ENCODE measurements around the gene FBXO42. TPM values are rescaled to one million over a fixed set of nuclear protein-coding genes. Genes with fewer than 3 reads are reported as not detected.

Gene FBXO42
- total RNA-seq, 2 experiments from 2014 or later, result 14.3 to 14.9 TPM

DNA sequence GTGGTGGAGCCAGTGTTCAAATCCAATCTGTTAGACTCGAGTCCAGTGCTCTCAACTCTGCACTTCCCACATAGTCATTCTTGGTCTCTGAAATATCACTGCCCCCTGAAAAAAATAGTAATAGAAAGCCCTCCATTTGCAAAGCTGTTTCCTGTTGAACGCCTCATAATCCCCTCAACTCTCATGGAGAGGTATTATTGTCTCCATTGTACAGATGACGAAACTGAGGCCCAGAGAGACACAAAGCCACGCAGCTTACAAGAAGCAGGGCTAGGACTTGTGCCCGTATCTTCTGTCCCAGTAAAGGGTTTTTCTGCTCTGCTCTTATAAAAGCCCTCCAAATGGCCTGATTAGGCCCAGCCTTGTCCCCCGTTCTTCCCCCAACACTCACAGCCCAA, 133.6 kb downstream of the FBXO42 start:
- no peak overlapping the region for H3K27ac Mint-ChIP-seq
- POLR2A ChIA-PET, result interaction anchor here (1.2 to 3.2 kb wide), 2 partner anchors 12 to 18 kb away, joined by 3 to 34 read pairs; partner anchors contain the start of gene CPLANE2

DNA sequence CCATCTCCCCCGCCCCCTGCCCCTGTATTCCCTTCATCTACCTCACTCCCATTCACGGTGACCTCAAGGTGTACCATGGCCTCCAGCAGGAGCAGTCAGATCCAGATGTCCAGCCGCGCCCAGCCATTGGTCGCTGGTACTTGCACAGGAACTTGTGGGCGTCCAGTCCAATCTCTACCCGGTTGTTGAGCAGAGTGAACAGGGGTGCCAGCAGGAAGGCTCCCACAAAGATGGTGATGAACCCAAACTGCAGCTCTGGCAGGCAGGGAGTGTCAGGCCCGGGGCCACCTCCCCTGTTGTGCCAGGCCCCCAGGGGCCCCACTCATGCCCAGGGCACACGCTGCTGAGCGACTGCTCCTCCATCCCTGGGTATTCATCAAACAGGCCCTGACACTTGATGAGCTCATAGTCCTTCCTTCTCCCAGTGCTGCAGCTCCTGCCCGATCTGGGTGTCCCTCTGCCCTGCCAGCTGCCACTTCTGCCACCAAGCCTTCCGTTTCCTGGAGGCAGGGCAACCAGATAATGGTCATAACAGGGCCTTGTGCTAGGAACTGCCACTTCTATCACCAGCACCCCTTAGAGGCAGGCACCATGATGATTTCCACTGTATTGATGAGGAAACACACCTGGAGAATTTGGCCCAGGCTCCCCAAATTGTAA, 134.1 kb downstream of the FBXO42 start:
- H3K27ac Mint-ChIP-seq, result no peak overlapping the region
- H3K9me3 ChIP-seq (ENCODE audit: control insufficient read depth in 1 of 2, insufficient read depth in 1 of 2, low read length in 2 of 2), result no peaks in the 10 kb centered on the region
- POLR2A ChIA-PET, result interaction anchor here (1.2 to 3.3 kb wide), 5 partner anchors 11 to 149 kb away, joined by 3 to 46 read pairs (median 6); partner anchors contain the start of genes CPLANE2, FBXO42 and SZRD1
- intact Hi-C loops (cut with DNase I, micrococcal nuclease), result loop anchor here in 1 of 2 experiments (5.0 to 10.0 kb wide), 2 partner anchors 134 to 603 kb away; partner anchors contain the start of genes DDI2 and FBXO42
- no peaks in the 10 kb centered on the region for H3K27me3 Mint-ChIP-seq
- peaks cover 29% of the 10 kb centered on the region for H3K4me1 Mint-ChIP-seq (ENCODE audit: low read depth)
- H3K36me3 ChIP-seq (ENCODE audit: insufficient read depth, low read length), result no peaks in the 10 kb centered on the region
- no peak overlapping the region for H3K27ac ChIP-seq (ENCODE audit: low read depth in 1 of 2, low read length in 2 of 2)
- H3K27me3 ChIP-seq (ENCODE audit: control insufficient read depth in 1 of 2, insufficient read depth in 2 of 2, low read length in 2 of 2), result peaks cover 0 to 2% of the 10 kb centered on the region in 2 experiments
- TF ChIP-seq, protein P1, sequence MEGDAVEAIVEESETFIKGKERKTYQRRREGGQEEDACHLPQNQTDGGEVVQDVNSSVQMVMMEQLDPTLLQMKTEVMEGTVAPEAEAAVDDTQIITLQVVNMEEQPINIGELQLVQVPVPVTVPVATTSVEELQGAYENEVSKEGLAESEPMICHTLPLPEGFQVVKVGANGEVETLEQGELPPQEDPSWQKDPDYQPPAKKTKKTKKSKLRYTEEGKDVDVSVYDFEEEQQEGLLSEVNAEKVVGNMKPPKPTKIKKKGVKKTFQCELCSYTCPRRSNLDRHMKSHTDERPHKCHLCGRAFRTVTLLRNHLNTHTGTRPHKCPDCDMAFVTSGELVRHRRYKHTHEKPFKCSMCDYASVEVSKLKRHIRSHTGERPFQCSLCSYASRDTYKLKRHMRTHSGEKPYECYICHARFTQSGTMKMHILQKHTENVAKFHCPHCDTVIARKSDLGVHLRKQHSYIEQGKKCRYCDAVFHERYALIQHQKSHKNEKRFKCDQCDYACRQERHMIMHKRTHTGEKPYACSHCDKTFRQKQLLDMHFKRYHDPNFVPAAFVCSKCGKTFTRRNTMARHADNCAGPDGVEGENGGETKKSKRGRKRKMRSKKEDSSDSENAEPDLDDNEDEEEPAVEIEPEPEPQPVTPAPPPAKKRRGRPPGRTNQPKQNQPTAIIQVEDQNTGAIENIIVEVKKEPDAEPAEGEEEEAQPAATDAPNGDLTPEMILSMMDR (IDR thresholded peaks at IDR 0.05), result no peak
- no peak for DNase-seq
- H3K4me3 ChIP-seq (ENCODE audit: low read length), result no peak overlapping the region
- CTCF ChIA-PET, result interaction anchor here (1.5 to 2.2 kb wide), 2 partner anchors 13 to 26 kb away, joined by 3 to 9 read pairs; no protein-coding TSS in a partner anchor
- H3K36me3 Mint-ChIP-seq (ENCODE audit: low read depth), result no peaks in the 10 kb centered on the region
- H3K9me3 Mint-ChIP-seq, result no peaks in the 10 kb centered on the region
- no peak for ATAC-seq (ENCODE audit: poor library complexity)
- peaks cover 28% of the 10 kb centered on the region for H3K4me1 ChIP-seq (ENCODE audit: insufficient read depth, low read length)
- peak overlapping the region; percentile 89 for H3K4me3 Mint-ChIP-seq

More for the DNA sequence above, 133.6 kb downstream of the FBXO42 start:
- H3K4me1 ChIP-seq (ENCODE audit: insufficient read depth, low read length), result peaks cover 28% of the 10 kb centered on the region
- no peak overlapping the region for H3K27ac ChIP-seq (ENCODE audit: low read depth in 1 of 2, low read length in 2 of 2)
- DNase-seq (no peak), ATAC-seq (ENCODE audit: poor library complexity) (no peak)
- Mint-ChIP-seq H3K9me3 (no peaks in the 10 kb centered on the region), H3K36me3 (ENCODE audit: low read depth) (no peaks in the 10 kb centered on the region), H3K27me3 (peaks cover under 1% of the 10 kb centered on the region), H3K4me3 (peak overlapping the region; percentile 74), H3K4me1 (ENCODE audit: low read depth) (peaks cover 29% of the 10 kb centered on the region)
- no peaks in the 10 kb centered on the region for H3K9me3 ChIP-seq (ENCODE audit: control insufficient read depth in 1 of 2, insufficient read depth in 1 of 2, low read length in 2 of 2)
- TF ChIP-seq, protein P1 (IDR thresholded peaks at IDR 0.05), result no peak
- H3K36me3 ChIP-seq (ENCODE audit: insufficient read depth, low read length), result no peaks in the 10 kb centered on the region
- CTCF ChIA-PET, result no interaction called here
- no peak overlapping the region for H3K4me3 ChIP-seq (ENCODE audit: low read length)
- H3K27me3 ChIP-seq (ENCODE audit: control insufficient read depth in 1 of 2, insufficient read depth in 2 of 2, low read length in 2 of 2), result peaks cover 0 to 2% of the 10 kb centered on the region in 2 experiments
- intact Hi-C loops (cut with DNase I, micrococcal nuclease), result loop anchor here in 1 of 2 experiments (5.0 to 10.0 kb wide), 2 partner anchors 134 to 604 kb away; partner anchors contain the start of genes DDI2 and FBXO42

DNA sequence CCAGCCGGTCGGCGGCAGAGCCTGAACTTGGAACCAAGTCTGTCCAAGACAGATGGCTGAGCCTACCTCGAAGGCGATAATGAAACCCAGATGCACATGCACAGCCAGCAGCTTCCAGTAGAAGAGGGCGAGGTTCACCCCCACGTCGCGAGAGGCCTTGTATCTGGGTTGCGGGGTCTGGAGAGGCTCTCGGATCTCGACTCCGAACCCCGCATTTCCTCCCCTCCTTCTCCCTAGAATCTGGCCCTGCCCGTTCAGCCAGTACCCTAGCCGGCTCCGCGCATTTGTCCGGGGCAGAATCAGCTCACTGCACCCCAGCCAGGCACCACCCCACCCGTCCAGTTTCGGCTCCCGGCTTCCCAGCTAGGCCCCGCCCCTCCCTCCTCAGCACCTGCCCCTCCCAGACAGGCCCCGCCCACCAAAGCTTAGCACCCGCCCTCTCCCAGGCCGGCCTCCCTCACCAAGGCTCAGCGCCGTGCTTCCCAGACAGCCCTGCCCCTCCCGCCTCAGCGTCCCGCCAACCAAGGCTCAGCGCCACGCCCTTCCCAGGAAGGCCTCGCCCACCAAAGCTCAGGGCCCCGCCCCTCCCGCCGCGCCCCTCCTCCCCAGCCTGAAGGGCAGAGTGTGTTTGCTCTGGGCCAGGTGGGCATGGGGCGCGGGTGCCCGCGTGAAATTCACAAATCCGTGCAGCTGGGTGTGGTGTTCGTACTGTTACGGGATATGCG, 135.1 kb downstream of the FBXO42 start:
- no peak overlapping the region for H3K27ac ChIP-seq (ENCODE audit: low read depth in 1 of 2, low read length in 2 of 2)
- peaks cover 28% of the 10 kb centered on the region for H3K4me1 ChIP-seq (ENCODE audit: insufficient read depth, low read length)
- H3K36me3 Mint-ChIP-seq (ENCODE audit: low read depth), result no peaks in the 10 kb centered on the region
- peaks cover 0 to 2% of the 10 kb centered on the region in 2 experiments for H3K27me3 ChIP-seq (ENCODE audit: control insufficient read depth in 1 of 2, insufficient read depth in 2 of 2, low read length in 2 of 2)
- H3K4me1 Mint-ChIP-seq (ENCODE audit: low read depth), result peaks cover 29% of the 10 kb centered on the region
- no peaks in the 10 kb centered on the region for H3K9me3 Mint-ChIP-seq
- H3K4me3 ChIP-seq (ENCODE audit: low read length), result peak overlapping the region; percentile 74
- peak; percentile 84 to 98 (median 93) for DNase-seq
- POLR2A ChIA-PET, result interaction anchor here (0.9 to 3.3 kb wide), 8 partner anchors 10 to 370 kb away, joined by 3 to 46 read pairs (median 5); partner anchors contain the start of genes CPLANE2, FBXO42, SPEN and SZRD1
- peak overlapping the region; percentile 89 for H3K4me3 Mint-ChIP-seq
- ATAC-seq (ENCODE audit: poor library complexity), result peak; percentile 97
- TF ChIP-seq, protein P1 (IDR thresholded peaks at IDR 0.05), result no peak
- CTCF ChIA-PET, result interaction anchor here (1.0 to 2.2 kb wide), 6 partner anchors 10 to 138 kb away, joined by 3 to 9 read pairs (median 4); no protein-coding TSS in a partner anchor
- H3K36me3 ChIP-seq (ENCODE audit: insufficient read depth, low read length), result no peaks in the 10 kb centered on the region
- H3K27ac Mint-ChIP-seq, result peak overlapping the region; percentile 50
- intact Hi-C loops (cut with DNase I, micrococcal nuclease), result loop anchor here in 1 of 2 experiments (1.0 to 10.0 kb wide), 4 partner anchors 11 to 602 kb away; partner anchors contain the start of genes CPLANE2, DDI2 and FBXO42
- H3K9me3 ChIP-seq (ENCODE audit: control insufficient read depth in 1 of 2, insufficient read depth in 1 of 2, low read length in 2 of 2), result no peaks in the 10 kb centered on the region
- no peaks in the 10 kb centered on the region for H3K27me3 Mint-ChIP-seq

Measured in CD4-positive, alpha-beta T cell (primary cell).